GM21447 (cell line): ENCODE data around the gene LRP5.
"Not testable (repeated sequence)": the region's sequence is repeated elsewhere in the genome, so short reads cannot be mapped to it uniquely, and the experiment has no call there.

ENCODE experiments used
- ATAC-seq: cut with Tn5 transposase; IDR thresholded peaks from one replicate; pipeline ENCODE4 v1.9.1; 2021; ENCODE audit not compliant: unreplicated experiment

LRP5 gene

GRCh38 chr11:68414496-68415221 lies 102.3 kb downstream of the LRP5 start:
- no peak for ATAC-seq

GRCh38 chr11:68416070-68416578 lies 103.7 kb downstream of the LRP5 start:
- no peak for ATAC-seq

- no peak for ATAC-seq
These were observed 106.3 kb downstream of the LRP5 start for GRCh38 chr11:68418648-68419047.

GRCh38 chr11:68420171-68420570 lies 107.8 kb downstream of the LRP5 start:
- no peak for ATAC-seq

- ATAC-seq: no peak
These were observed 111.1 kb downstream of the LRP5 start for GRCh38 chr11:68423481-68423880.

GRCh38 chr11:68424101-68424632 lies 111.8 kb downstream of the LRP5 start:
- no peak for ATAC-seq

GRCh38 chr11:68424981-68425865 lies 112.8 kb downstream of the LRP5 start:
- ATAC-seq: no peak

- ATAC-seq: no peak
These were observed 113.5 kb downstream of the LRP5 start for GRCh38 chr11:68425866-68426380.

GRCh38 chr11:68429661-68430060 lies 117.3 kb downstream of the LRP5 start:
- no peak for ATAC-seq

- ATAC-seq: no peak
These were observed 118.0 kb downstream of the LRP5 start for GRCh38 chr11:68430384-68430783.

- ATAC-seq: no peak
These were observed 118.4 kb downstream of the LRP5 start for GRCh38 chr11:68430801-68431200.

GRCh38 chr11:68431984-68432645 lies 119.7 kb downstream of the LRP5 start:
- ATAC-seq: no peak

- no peak for ATAC-seq
These were observed 120.5 kb downstream of the LRP5 start for GRCh38 chr11:68432874-68433273.

GRCh38 chr11:68433541-68433940 lies 121.2 kb downstream of the LRP5 start:
- no peak for ATAC-seq

GRCh38 chr11:68434159-68434558 lies 121.8 kb downstream of the LRP5 start:
- ATAC-seq: not testable (repeated sequence)

GRCh38 chr11:68436162-68436888 lies 123.9 kb downstream of the LRP5 start:
- ATAC-seq: no peak

- ATAC-seq: no peak
These were observed 124.9 kb downstream of the LRP5 start for GRCh38 chr11:68436985-68437926.

- ATAC-seq: no peak
These were observed 125.7 kb downstream of the LRP5 start for GRCh38 chr11:68437927-68438657.
